ENCODE measurements around the gene LAMA2. TPM values are rescaled to one million over a fixed set of nuclear protein-coding genes. Genes with fewer than 3 reads are reported as not detected.
A peak's percentile ranks its signal among the peaks of the same experiment; 100 is the strongest.

LAMA2 gene
- total and polyA plus RNA-seq, 2 donors (not counting 1 experiment from before 2014, with no cell fraction given) = 19.5 to 67.5 TPM

- no peak overlapping the region for H3K4me2 ChIP-seq (ENCODE audit: extremely low read depth, insufficient read depth, low read length)
- no peak overlapping the region for H3K9ac ChIP-seq (ENCODE audit: insufficient read depth, low read length)
- no peak overlapping the region for H2AFZ ChIP-seq (ENCODE audit: low read length)
- no peaks in the 10 kb centered on the region for H3K4me1 ChIP-seq (ENCODE audit: control insufficient read depth, extremely low read depth, insufficient read depth, low read length)
- no peak overlapping the region for H3K4me3 ChIP-seq (replicated peaks in 1 of 4; ENCODE audit: control extremely low read depth in 1 of 4, insufficient read depth in 1 of 4, low read depth in 3 of 4, low read length in 4 of 4)
- H3K27ac ChIP-seq (ENCODE audit: insufficient read depth, low read length) = no peak overlapping the region
- no peak for TF ChIP-seq CTCF (conservative IDR thresholded peaks at IDR 0.05 in 1 of 2, IDR thresholded peaks at IDR 0.05 in 1 of 2; ENCODE audit: low read depth in 1 of 2, low read length in 2 of 2)
- no peak for TF ChIP-seq EZH2 (IDR thresholded peaks at IDR 0.05; ENCODE audit: low read length, missing control alignments)
- H3K9me3 ChIP-seq (ENCODE audit: control insufficient read depth, insufficient read depth, low read depth, low read length) = no peaks in the 10 kb centered on the region
- no peaks in the 10 kb centered on the region for H3K27me3 ChIP-seq (ENCODE audit: control insufficient read depth, insufficient read depth, low read length)
- H4K20me1 ChIP-seq (ENCODE audit: control insufficient read depth, extremely low read depth, insufficient read depth, low read length) = no peaks in the 10 kb centered on the region
- DNase-seq (ENCODE audit: low read depth in 2 of 2) = no peak
- H3K79me2 ChIP-seq (ENCODE audit: control insufficient read depth, insufficient read depth, low read length) = no peaks in the 10 kb centered on the region
- H3K36me3 ChIP-seq (ENCODE audit: control insufficient read depth, insufficient read depth, low read length) = no peaks in the 10 kb centered on the region
These were observed 232.5 kb downstream of the LAMA2 start for GRCh38 chr6:129115471-129115870.

- Histone ChIP-seq H3K4me1 (ENCODE audit: control insufficient read depth, extremely low read depth, insufficient read depth, low read length) (no peaks in the 10 kb centered on the region), H3K9ac (ENCODE audit: insufficient read depth, low read length) (no peak overlapping the region), H3K79me2 (ENCODE audit: control insufficient read depth, insufficient read depth, low read length) (no peaks in the 10 kb centered on the region), H4K20me1 (ENCODE audit: control insufficient read depth, extremely low read depth, insufficient read depth, low read length) (no peaks in the 10 kb centered on the region), H3K4me3 (replicated peaks in 1 of 4; ENCODE audit: control extremely low read depth in 1 of 4, insufficient read depth in 1 of 4, low read depth in 3 of 4, low read length in 4 of 4) (no peak overlapping the region), H3K9me3 (ENCODE audit: control insufficient read depth, insufficient read depth, low read depth, low read length) (no peaks in the 10 kb centered on the region), H2AFZ (ENCODE audit: low read length) (no peak overlapping the region), H3K27ac (ENCODE audit: insufficient read depth, low read length) (no peak overlapping the region), H3K4me2 (ENCODE audit: extremely low read depth, insufficient read depth, low read length) (no peak overlapping the region), H3K36me3 (ENCODE audit: control insufficient read depth, insufficient read depth, low read length) (no peaks in the 10 kb centered on the region), H3K27me3 (ENCODE audit: control insufficient read depth, insufficient read depth, low read length) (no peaks in the 10 kb centered on the region)
- DNase-seq (ENCODE audit: low read depth in 2 of 2) = no peak
- TF ChIP-seq CTCF (conservative IDR thresholded peaks at IDR 0.05 in 1 of 2, IDR thresholded peaks at IDR 0.05 in 1 of 2; ENCODE audit: low read depth in 1 of 2, low read length in 2 of 2) (no peak), EZH2 (IDR thresholded peaks at IDR 0.05; ENCODE audit: low read length, missing control alignments) (no peak)
These were observed 234.4 kb downstream of the LAMA2 start for GRCh38 chr6:129117355-129117754.

GRCh38 chr6:129120856-129121638 is 238.1 kb downstream of the LAMA2 start:
- Histone ChIP-seq H3K9ac (ENCODE audit: insufficient read depth, low read length) (no peak overlapping the region), H2AFZ (ENCODE audit: low read length) (no peak overlapping the region), H3K4me3 (replicated peaks in 1 of 4; ENCODE audit: control extremely low read depth in 1 of 4, insufficient read depth in 1 of 4, low read depth in 3 of 4, low read length in 4 of 4) (no peak overlapping the region), H3K9me3 (ENCODE audit: control insufficient read depth, insufficient read depth, low read depth, low read length) (no peaks in the 10 kb centered on the region), H4K20me1 (ENCODE audit: control insufficient read depth, extremely low read depth, insufficient read depth, low read length) (no peaks in the 10 kb centered on the region), H3K4me2 (ENCODE audit: extremely low read depth, insufficient read depth, low read length) (no peak overlapping the region), H3K27ac (ENCODE audit: insufficient read depth, low read length) (no peak overlapping the region), H3K27me3 (ENCODE audit: control insufficient read depth, insufficient read depth, low read length) (no peaks in the 10 kb centered on the region), H3K4me1 (ENCODE audit: control insufficient read depth, extremely low read depth, insufficient read depth, low read length) (no peaks in the 10 kb centered on the region), H3K36me3 (ENCODE audit: control insufficient read depth, insufficient read depth, low read length) (no peaks in the 10 kb centered on the region), H3K79me2 (ENCODE audit: control insufficient read depth, insufficient read depth, low read length) (no peaks in the 10 kb centered on the region)
- TF ChIP-seq EZH2 (IDR thresholded peaks at IDR 0.05; ENCODE audit: low read length, missing control alignments) (no peak), CTCF (conservative IDR thresholded peaks at IDR 0.05 in 1 of 2, IDR thresholded peaks at IDR 0.05 in 1 of 2; ENCODE audit: low read depth in 1 of 2, low read length in 2 of 2) (no peak)
- DNase-seq (ENCODE audit: low read depth in 2 of 2) = peak in 1 of 2 donors; percentile 27

Measured in fibroblast of lung (primary cell).